WTC11 (cell line): ENCODE data around the gene NCKAP5. TPM values are rescaled to one million over a fixed set of nuclear protein-coding genes. Genes with fewer than 3 reads are reported as not detected.

Experiments
- ATAC-seq: fragments of 200-7000 bp; cut with Tn5 transposase; 2 replicates; pipeline ENCODE4 v1.10.0; 2021; ENCODE audit warnings: mild to moderate bottlenecking, moderate library complexity
- CTCF ChIA-PET: fragments of 300-600 bp; sonication (Branson Sonifier 250); formaldehyde crosslinking; loops from one replicate; lab custom pipeline; 2021; ENCODE audit warnings: antibody characterized with exemption; lab: Charles Lee
- POLR2A ChIA-PET: fragments of 350-600 bp; sonication (Branson Sonifier 250); formaldehyde crosslinking; loops from one replicate; lab custom pipeline; 2021; ENCODE audit warnings: antibody characterized with exemption; lab: Charles Lee
- DNase-seq: peaks from one replicate; pipeline ENCODE4 v3.0.0; 2021; ENCODE audit warnings: low spot score
- H3K27ac Mint-ChIP-seq: 2 replicates; pipeline ENCODE4 v1.8.0; 2021; ENCODE audit warnings: mixed read lengths
- H3K27me3 Mint-ChIP-seq: 2 replicates; pipeline ENCODE4 v1.8.0; 2021; ENCODE audit warnings: low read depth, mild to moderate bottlenecking, moderate library complexity, mixed read lengths
- H3K36me3 Mint-ChIP-seq: 2 replicates; pipeline ENCODE4 v1.8.0; 2021; ENCODE audit warnings: mixed read lengths
- H3K4me1 Mint-ChIP-seq: 2 replicates; pipeline ENCODE4 v1.8.0; 2022; ENCODE audit warnings: mixed read lengths
- H3K4me3 Mint-ChIP-seq: 2 replicates; pipeline ENCODE4 v1.8.0; 2021; ENCODE audit warnings: mild to moderate bottlenecking, moderate library complexity, mixed read lengths
- H3K9me3 Mint-ChIP-seq: 2 replicates; pipeline ENCODE4 v1.8.0; 2021; ENCODE audit warnings: mixed read lengths
- ATF6 ChIP-seq: sonication (generic); formaldehyde crosslinking; IDR thresholded peaks from 2 replicates; pipeline ENCODE4 v1.8.1; 2023; ENCODE audit warnings: mild to moderate bottlenecking, missing genetic modification reagents
- CDX4 ChIP-seq: fragments of 250-450 bp; sonication (Bioruptor Pico); IDR thresholded peaks from 2 replicates; pipeline ENCODE4 v1.9.0; 2021; ENCODE audit warnings: moderate library complexity, mild to moderate bottlenecking, inconsistent platforms, borderline replicate concordance
- CREB1 ChIP-seq: sonication (generic); formaldehyde crosslinking; IDR thresholded peaks from 2 replicates; pipeline ENCODE4 v1.8.0; 2023; ENCODE audit warnings: mild to moderate bottlenecking, missing genetic modification reagents
- CREM ChIP-seq: sonication (generic); formaldehyde crosslinking; IDR thresholded peaks from 2 replicates; pipeline ENCODE4 v1.8.1; 2022; ENCODE audit warnings: mild to moderate bottlenecking, missing genetic modification reagents, moderate library complexity
- CTCF ChIP-seq: fragments of 200-600 bp; IDR thresholded peaks from 2 replicates; pipeline ENCODE4 v1.8.0; 2022; ENCODE audit warnings: antibody characterized with exemption
- JAZF1 ChIP-seq: fragments of 250-450 bp; sonication (Bioruptor Pico); IDR thresholded peaks from 2 replicates; pipeline ENCODE4 v1.9.0; 2021; ENCODE audit warnings: moderate library complexity, mild to moderate bottlenecking, inconsistent platforms
- KAT7 ChIP-seq: sonication (generic); formaldehyde crosslinking; IDR thresholded peaks from 2 replicates; pipeline ENCODE4 v1.8.1; 2023; ENCODE audit warnings: missing genetic modification reagents, mild to moderate bottlenecking, borderline replicate concordance
- MXD4 ChIP-seq: fragments of 250-450 bp; sonication (Bioruptor Pico); IDR thresholded peaks from 2 replicates; pipeline ENCODE4 v1.8.0; 2021; ENCODE audit warnings: mild to moderate bottlenecking, moderate library complexity, borderline replicate concordance
- NFYB ChIP-seq: sonication (generic); formaldehyde crosslinking; conservative IDR thresholded peaks from 2 replicates; pipeline ENCODE4 v1.8.0; 2022; ENCODE audit warnings: low read depth, missing genetic modification reagents
- NR3C1 ChIP-seq: sonication (generic); formaldehyde crosslinking; conservative IDR thresholded peaks from 2 replicates; pipeline ENCODE4 v1.8.1; 2023; ENCODE audit warnings: low read depth, mild to moderate bottlenecking, missing genetic modification reagents
- PRDM15 ChIP-seq: sonication (generic); formaldehyde crosslinking; IDR thresholded peaks from 2 replicates; pipeline ENCODE4 v1.8.0; 2022; ENCODE audit warnings: missing genetic modification reagents
- ZBTB21 ChIP-seq: sonication (generic); formaldehyde crosslinking; IDR thresholded peaks from 2 replicates; pipeline ENCODE4 v1.8.1; 2023; ENCODE audit warnings: mild to moderate bottlenecking, missing genetic modification reagents, borderline replicate concordance
- ZBTB43 ChIP-seq: sonication (generic); formaldehyde crosslinking; IDR thresholded peaks from 2 replicates; pipeline ENCODE4 v1.8.1; 2023; ENCODE audit warnings: mild to moderate bottlenecking, missing genetic modification reagents
- ZNF423 ChIP-seq: fragments of 250-450 bp; sonication (Bioruptor Pico); IDR thresholded peaks from 2 replicates; pipeline ENCODE4 v2.1.2; 2022; ENCODE audit warnings: mild to moderate bottlenecking, moderate library complexity
- total RNA-seq: library from RNA; stranded (reverse); gene quantifications from 3 replicates; pipeline ENCODE4 v1.2.3, GENCODE V29; 2021

NCKAP5 gene
- total RNA-seq, 1 experiment from 2014 or later, result 0.55 TPM

- no peak for TF ChIP-seq PRDM15 (CRISPR knock-in tag)
Observed at GRCh38 chr2:133346654-133347053, 221.6 kb downstream of the NCKAP5 start (continued).

- H3K27me3 Mint-ChIP-seq, result no peaks in the 10 kb centered on the region
- ATAC-seq (no peak), DNase-seq (no peak)
- TF ChIP-seq CDX4 (CRISPR knock-in tag), result no peak
- TF ChIP-seq JAZF1 (CRISPR knock-in tag), result no peak
- TF ChIP-seq ZBTB21, result no peak
- TF ChIP-seq MXD4 (CRISPR knock-in tag), result no peak
- no peak for TF ChIP-seq CREB1
- no peak for TF ChIP-seq ZBTB43 (CRISPR knock-in tag)
- H3K9me3 Mint-ChIP-seq, result peaks cover 3% of the 10 kb centered on the region
- peaks cover 12% of the 10 kb centered on the region for H3K4me1 Mint-ChIP-seq
- no peak overlapping the region for H3K4me3 Mint-ChIP-seq
- H3K36me3 Mint-ChIP-seq, result no peaks in the 10 kb centered on the region
- H3K27ac Mint-ChIP-seq, result no peak overlapping the region
- ChIA-PET CTCF (no interaction called here), POLR2A (no interaction called here)
Observed at GRCh38 chr2:133345638-133346037, 222.6 kb downstream of the NCKAP5 start.

GRCh38 chr2:133344849-133345248 is 223.4 kb downstream of the NCKAP5 start:
- Mint-ChIP-seq H3K4me1 (peaks cover 12% of the 10 kb centered on the region), H3K36me3 (no peaks in the 10 kb centered on the region), H3K27me3 (no peaks in the 10 kb centered on the region), H3K27ac (no peak overlapping the region), H3K4me3 (no peak overlapping the region), H3K9me3 (peaks cover 3% of the 10 kb centered on the region)
- POLR2A ChIA-PET, result no interaction called here
- no peak for TF ChIP-seq NR3C1 (CRISPR knock-in tag)
- TF ChIP-seq NFYB, result no peak
- TF ChIP-seq KAT7 (CRISPR knock-in tag), result no peak
- TF ChIP-seq ZNF423, result no peak
- TF ChIP-seq ATF6 (CRISPR knock-in tag), result no peak
- TF ChIP-seq CREM (CRISPR knock-in tag), result no peak
- TF ChIP-seq CTCF, result no peak
- TF ChIP-seq CREB1, result no peak
- ATAC-seq (no peak), DNase-seq (no peak)
- CTCF ChIA-PET, result no interaction called here
